HepG2 (cell line): ENCODE measurements around the gene COA3. TPM values are rescaled to one million over a fixed set of nuclear protein-coding genes. Genes with fewer than 3 reads are reported as not detected.

Experiments
- CBX5 ChIP-seq: sonication (generic); formaldehyde crosslinking; IDR thresholded peaks from 2 replicates; pipeline ENCODE4 v1.4.0; 2020; ENCODE audit warnings: missing genetic modification reagents, borderline replicate concordance
- CC2D1A ChIP-seq: sonication (generic); formaldehyde crosslinking; IDR thresholded peaks from 2 replicates; pipeline ENCODE4 v1.8.1; 2023; ENCODE audit warnings: mild to moderate bottlenecking, missing genetic modification reagents
- CHD4 ChIP-seq: fragments of 200-600 bp; sonication (generic); IDR thresholded peaks from 2 replicates; pipeline ENCODE4 v1.7.0; 2017; ENCODE audit warnings: mild to moderate bottlenecking, low read length, borderline replicate concordance
- FOSL2 ChIP-seq: sonication (generic); formaldehyde crosslinking; IDR thresholded peaks from 2 replicates; pipeline ENCODE4 v1.4.0; 2020; ENCODE audit warnings: missing genetic modification reagents
- FOXK1 ChIP-seq: sonication (generic); formaldehyde crosslinking; IDR thresholded peaks from 2 replicates; pipeline ENCODE4 v1.4.0; 2020; ENCODE audit warnings: low read depth, missing genetic modification reagents, borderline replicate concordance
- FOXK2 ChIP-seq: fragments of 450-650 bp; IDR thresholded peaks from 2 replicates; pipeline ENCODE4 v1.6.1; 2016
- FOXP4 ChIP-seq: sonication (generic); formaldehyde crosslinking; IDR thresholded peaks from 2 replicates; pipeline ENCODE4 v1.4.0; 2020; ENCODE audit warnings: missing genetic modification reagents
- IKZF1 ChIP-seq: fragments of 450-650 bp; IDR thresholded peaks from 2 replicates; pipeline ENCODE4 v1.7.1; 2016
- KDM4B ChIP-seq: sonication (generic); formaldehyde crosslinking; IDR thresholded peaks from 2 replicates; pipeline ENCODE4 v1.4.0; 2020; ENCODE audit warnings: missing genetic modification reagents
- KMT2A ChIP-seq: sonication (generic); formaldehyde crosslinking; IDR thresholded peaks from 2 replicates; pipeline ENCODE4 v1.4.0; 2020; ENCODE audit warnings: missing genetic modification reagents
- NFRKB ChIP-seq: fragments of 450-650 bp; IDR thresholded peaks from 2 replicates; pipeline ENCODE4 v1.6.1; 2017
- RBM22 ChIP-seq: fragments of 200-400 bp; formaldehyde crosslinking; optimal IDR thresholded peaks from 2 replicates; pipeline ENCODE3; 2017; ENCODE audit warnings: mild to moderate bottlenecking, low read length, moderate library complexity
- RBM39 ChIP-seq: fragments of 200-400 bp; formaldehyde crosslinking; IDR thresholded peaks from one replicate; pipeline ENCODE4 v1.6.1; 2018; ENCODE audit warnings: antibody characterized with exemption, mild to moderate bottlenecking, low read depth, low read length; ENCODE audit not compliant: poor library complexity, severe bottlenecking
- RELA ChIP-seq: sonication (generic); formaldehyde crosslinking; IDR thresholded peaks from 2 replicates; pipeline ENCODE4 v1.4.0; 2020; ENCODE audit warnings: missing genetic modification reagents
- RXRB ChIP-seq: IDR thresholded peaks from 2 replicates; pipeline ENCODE4 v1.6.1; 2016; ENCODE audit warnings: borderline replicate concordance, missing genetic modification reagents, missing compliant biosample characterization
- SMAD3 ChIP-seq: sonication (generic); formaldehyde crosslinking; IDR thresholded peaks from 2 replicates; pipeline ENCODE4 v1.4.0; 2020; ENCODE audit warnings: missing genetic modification reagents
- SMYD3 ChIP-seq: sonication (generic); formaldehyde crosslinking; IDR thresholded peaks from 2 replicates; pipeline ENCODE4 v1.8.1; 2023; ENCODE audit warnings: mild to moderate bottlenecking, missing genetic modification reagents
- TFE3 ChIP-seq: IDR thresholded peaks from 2 replicates; pipeline ENCODE4 v1.6.1; 2016
- U2AF1 ChIP-seq: fragments of 200-400 bp; formaldehyde crosslinking; optimal IDR thresholded peaks from 2 replicates; pipeline ENCODE3; 2017; ENCODE audit warnings: mild to moderate bottlenecking, low read depth, low read length
- ZFP36 ChIP-seq: fragments of 150-350 bp; IDR thresholded peaks from 2 replicates; pipeline ENCODE4 v1.6.1; 2018; ENCODE audit warnings: borderline replicate concordance, low read length, low read depth; ENCODE audit not compliant: partially characterized antibody
- ZFX ChIP-seq: sonication (generic); formaldehyde crosslinking; IDR thresholded peaks from 2 replicates; pipeline ENCODE4 v1.4.0; 2020; ENCODE audit warnings: mild to moderate bottlenecking, low read depth, missing genetic modification reagents, moderate library complexity
- ZNF136 ChIP-seq: sonication (generic); formaldehyde crosslinking; IDR thresholded peaks from 2 replicates; pipeline ENCODE4 v1.8.1; 2022; ENCODE audit warnings: low read depth, mild to moderate bottlenecking, moderate library complexity, missing genetic modification reagents
- ZNF260 ChIP-seq: sonication (generic); formaldehyde crosslinking; IDR thresholded peaks from 2 replicates; pipeline ENCODE4 v1.4.0; 2020; ENCODE audit warnings: missing genetic modification reagents, low read depth, mild to moderate bottlenecking, borderline replicate concordance
- ZNF446 ChIP-seq: sonication (generic); formaldehyde crosslinking; IDR thresholded peaks from 2 replicates; pipeline ENCODE4 v1.5.0; 2020; ENCODE audit warnings: mild to moderate bottlenecking, missing genetic modification reagents
- ZNF451 ChIP-seq: sonication (generic); formaldehyde crosslinking; IDR thresholded peaks from 2 replicates; pipeline ENCODE4 v1.5.0; 2020; ENCODE audit warnings: mild to moderate bottlenecking, missing genetic modification reagents
- ZNF629 ChIP-seq: sonication (generic); formaldehyde crosslinking; conservative IDR thresholded peaks from 2 replicates; pipeline ENCODE4 v1.5.0; 2020; ENCODE audit warnings: missing genetic modification reagents
- ZNF652 ChIP-seq: IDR thresholded peaks from 2 replicates; pipeline ENCODE4 v1.6.1; 2016; ENCODE audit warnings: low read depth, borderline replicate concordance
- ZNF749 ChIP-seq: sonication (generic); formaldehyde crosslinking; IDR thresholded peaks from 2 replicates; pipeline ENCODE4 v1.8.0; 2022; ENCODE audit warnings: mild to moderate bottlenecking, missing genetic modification reagents, moderate library complexity, borderline replicate concordance
- polyA plus RNA-seq, 8 experiments: library from polyadenylated mRNA; depleted of rRNA in 3 of 8; stranded (reverse) in 7 of 8; unstranded in 1 of 8; fragments of >200 nt; fragmentation: Illumina TruSeq in 4 of 8; extraction: Trizol in 4 of 8; gene quantifications; 2 replicates each; pipeline versions ENCODE4 v1.2.1 to v1.2.3, GENCODE V29; 2011 to 2016; ENCODE audit warnings: low read depth in 4 of 8, missing spikeins in 1 of 8, mixed read lengths in 1 of 8; ENCODE audit not compliant: insufficient read depth in 1 of 8
- total RNA-seq, 5 experiments: library from RNA; depleted of rRNA; stranded (reverse); fragments of >200 nt; fragmentation: Illumina TruSeq; extraction: Trizol; gene quantifications; 2 replicates each; pipeline ENCODE4 v1.2.3, GENCODE V29; 2016; ENCODE audit warnings: low read depth in 1 of 5
- TF ChIP-seq, protein P1 (sequence below): IDR thresholded peaks from 2 replicates; pipeline ENCODE4 v1.6.1; 2016; ENCODE audit warnings: control low read depth

The COA3 gene
- total and polyA plus RNA-seq, 2 of the 13 experiments (the other 11 are each of a cell fraction or from before 2014, with no cell fraction given) = 133 to 202 TPM

GRCh38 chr17:42832213-42832933 is 33.9 kb upstream of the COA3 start (continued):
- TF ChIP-seq ZNF629 (CRISPR knock-in tag) (no peak), ZNF260 (CRISPR knock-in tag) (no peak), SMAD3 (no peak), IKZF1 (no peak), CC2D1A (no peak), ZNF446 (CRISPR knock-in tag) (no peak), RXRB (CRISPR knock-in tag) (peak; percentile 47; the same call in 1 of the 2 replicates), TFE3 (CRISPR knock-in tag) (no peak; the same call in 1 of the 2 replicates), FOXK2 (no peak), ZNF652 (peak; percentile 6; the same call in 1 of the 2 replicates), RBM39 (no peak), KDM4B (no peak), FOXK1 (CRISPR knock-in tag) (0 out of 2 replicates have a peak, but pooled peaks have one; percentile 64), NFRKB (no peak), CHD4 (peak; percentile 67; the same call in 1 of the 2 replicates), ZNF749 (CRISPR knock-in tag) (no peak), ZNF451 (CRISPR knock-in tag) (no peak), FOSL2 (CRISPR knock-in tag) (no peak), FOXP4 (peak; percentile 47; the same call in 1 of the 2 replicates), RELA (CRISPR knock-in tag) (no peak), RBM22 (no peak), ZNF136 (no peak), ZFX (no peak), CBX5 (0 out of 2 replicates have a peak, but pooled peaks have one; percentile 15), U2AF1 (no peak), SMYD3 (no peak; the same call in 1 of the 2 replicates), KMT2A (CRISPR knock-in tag) (no peak), ZFP36 (no peak)
- TF ChIP-seq, protein P1, sequence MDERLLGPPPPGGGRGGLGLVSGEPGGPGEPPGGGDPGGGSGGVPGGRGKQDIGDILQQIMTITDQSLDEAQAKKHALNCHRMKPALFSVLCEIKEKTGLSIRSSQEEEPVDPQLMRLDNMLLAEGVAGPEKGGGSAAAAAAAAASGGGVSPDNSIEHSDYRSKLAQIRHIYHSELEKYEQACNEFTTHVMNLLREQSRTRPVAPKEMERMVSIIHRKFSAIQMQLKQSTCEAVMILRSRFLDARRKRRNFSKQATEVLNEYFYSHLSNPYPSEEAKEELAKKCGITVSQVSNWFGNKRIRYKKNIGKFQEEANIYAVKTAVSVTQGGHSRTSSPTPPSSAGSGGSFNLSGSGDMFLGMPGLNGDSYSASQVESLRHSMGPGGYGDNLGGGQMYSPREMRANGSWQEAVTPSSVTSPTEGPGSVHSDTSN (CRISPR knock-in tag) = no peak
